Measurements from ENCODE around the gene NPR1.
"Not testable (repeated sequence)": the region's sequence is repeated elsewhere in the genome, so short reads cannot be mapped to it uniquely, and the experiment has no call there.

The NPR1 gene

DNA sequence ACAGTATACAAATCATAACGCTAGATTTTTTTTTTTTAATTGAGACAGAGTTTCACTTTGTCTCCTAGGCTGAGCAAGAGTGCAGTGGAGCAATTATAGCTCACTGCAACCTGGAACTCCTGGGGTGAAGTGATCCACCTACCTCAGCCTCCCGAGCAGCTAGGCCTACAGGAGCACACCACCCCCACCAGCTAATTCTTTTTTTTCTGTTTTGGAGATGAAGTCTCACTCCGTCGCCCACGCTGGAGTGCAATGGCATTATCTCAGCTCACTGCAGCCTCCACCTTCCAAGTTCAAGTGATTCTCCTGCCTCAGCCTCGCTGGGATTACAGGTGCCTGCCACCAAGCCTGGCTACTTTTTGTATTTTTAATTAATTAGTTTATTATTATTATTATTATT, 21.3 kb downstream of the NPR1 start:
- Histone ChIP-seq H3K4me3 (ENCODE audit: insufficient read depth, low read length, poor library complexity, severe bottlenecking) (no peak overlapping the region), H3K79me2 (ENCODE audit: insufficient read depth, low read length) (no peaks in the 10 kb centered on the region), H3K36me3 (ENCODE audit: low read length) (no peaks in the 10 kb centered on the region), H2AFZ (ENCODE audit: low read depth, low read length, severe bottlenecking) (no peak overlapping the region), H3K4me2 (ENCODE audit: low read depth, low read length, poor library complexity, severe bottlenecking) (no peak overlapping the region), H3K9me2 (replicated peaks; ENCODE audit: insufficient read depth, low read length) (no peaks in the 10 kb centered on the region), H4K20me1 (ENCODE audit: low read depth, low read length) (no peaks in the 10 kb centered on the region), H3K9me3 (ENCODE audit: insufficient read depth, low read length) (no peaks in the 10 kb centered on the region), H3F3A (ENCODE audit: insufficient read depth) (no peaks in the 10 kb centered on the region), H3K27me3 (ENCODE audit: low read length) (no peaks in the 10 kb centered on the region), H3K27ac (ENCODE audit: low read depth, low read length) (no peak overlapping the region), H3K9ac (ENCODE audit: low read length) (no peak overlapping the region)
- TF ChIP-seq CTCF (IDR thresholded peaks at IDR 0.05; ENCODE audit: insufficient read depth, low read length, poor library complexity, severe bottlenecking) (no peak), EZH2phosphoT487 (conservative IDR thresholded peaks at IDR 0.05; ENCODE audit: low read length) (no peak)

- Histone ChIP-seq H3K9me2 (replicated peaks; ENCODE audit: insufficient read depth, low read length) (no peaks in the 10 kb centered on the region), H2AFZ (ENCODE audit: low read depth, low read length, severe bottlenecking) (no peak overlapping the region), H3K36me3 (ENCODE audit: low read length) (no peaks in the 10 kb centered on the region), H3K4me2 (ENCODE audit: low read depth, low read length, poor library complexity, severe bottlenecking) (no peak overlapping the region), H3K9ac (ENCODE audit: low read length) (no peak overlapping the region), H3K4me3 (ENCODE audit: insufficient read depth, low read length, poor library complexity, severe bottlenecking) (no peak overlapping the region), H3F3A (ENCODE audit: insufficient read depth) (no peaks in the 10 kb centered on the region), H3K79me2 (ENCODE audit: insufficient read depth, low read length) (no peaks in the 10 kb centered on the region), H4K20me1 (ENCODE audit: low read depth, low read length) (no peaks in the 10 kb centered on the region), H3K27me3 (ENCODE audit: low read length) (no peaks in the 10 kb centered on the region), H3K9me3 (ENCODE audit: insufficient read depth, low read length) (no peaks in the 10 kb centered on the region), H3K27ac (ENCODE audit: low read depth, low read length) (no peak overlapping the region)
- TF ChIP-seq CTCF (IDR thresholded peaks at IDR 0.05; ENCODE audit: insufficient read depth, low read length, poor library complexity, severe bottlenecking) (no peak), EZH2phosphoT487 (conservative IDR thresholded peaks at IDR 0.05; ENCODE audit: low read length) (no peak)
Measured at GRCh38 chr1:153705484-153705883, 27.0 kb downstream of the NPR1 start.

GRCh38 chr1:153711026-153711425, 32.5 kb downstream of the NPR1 start:
- TF ChIP-seq CTCF (IDR thresholded peaks at IDR 0.05; ENCODE audit: insufficient read depth, low read length, poor library complexity, severe bottlenecking): no peak
- no peak for TF ChIP-seq EZH2phosphoT487 (conservative IDR thresholded peaks at IDR 0.05; ENCODE audit: low read length)
- Histone ChIP-seq H3K27ac (ENCODE audit: low read depth, low read length) (no peak overlapping the region), H2AFZ (ENCODE audit: low read depth, low read length, severe bottlenecking) (no peak overlapping the region), H3K9me2 (replicated peaks; ENCODE audit: insufficient read depth, low read length) (no peaks in the 10 kb centered on the region), H3F3A (ENCODE audit: insufficient read depth) (no peaks in the 10 kb centered on the region), H3K9me3 (ENCODE audit: insufficient read depth, low read length) (no peaks in the 10 kb centered on the region), H3K4me3 (ENCODE audit: insufficient read depth, low read length, poor library complexity, severe bottlenecking) (no peak overlapping the region), H3K36me3 (ENCODE audit: low read length) (no peaks in the 10 kb centered on the region), H4K20me1 (ENCODE audit: low read depth, low read length) (no peaks in the 10 kb centered on the region), H3K27me3 (ENCODE audit: low read length) (no peaks in the 10 kb centered on the region), H3K79me2 (ENCODE audit: insufficient read depth, low read length) (no peaks in the 10 kb centered on the region), H3K9ac (ENCODE audit: low read length) (no peak overlapping the region), H3K4me2 (ENCODE audit: low read depth, low read length, poor library complexity, severe bottlenecking) (no peak overlapping the region)

GRCh38 chr1:153716211-153716610, 37.7 kb downstream of the NPR1 start:
- not testable (repeated sequence) for H4K20me1 ChIP-seq (ENCODE audit: low read depth, low read length); H3K4me3 ChIP-seq (ENCODE audit: insufficient read depth, low read length, poor library complexity, severe bottlenecking); H3F3A ChIP-seq (ENCODE audit: insufficient read depth); H3K79me2 ChIP-seq (ENCODE audit: insufficient read depth, low read length); H3K9me2 ChIP-seq (replicated peaks; ENCODE audit: insufficient read depth, low read length); H3K9ac ChIP-seq (ENCODE audit: low read length); H2AFZ ChIP-seq (ENCODE audit: low read depth, low read length, severe bottlenecking); H3K27ac ChIP-seq (ENCODE audit: low read depth, low read length); H3K27me3 ChIP-seq (ENCODE audit: low read length); H3K36me3 ChIP-seq (ENCODE audit: low read length); H3K9me3 ChIP-seq (ENCODE audit: insufficient read depth, low read length); H3K4me2 ChIP-seq (ENCODE audit: low read depth, low read length, poor library complexity, severe bottlenecking)
